HCT116 (cell line): Measurements from ENCODE around the gene PCDH9. TPM values are rescaled to one million over a fixed set of nuclear protein-coding genes. Genes with fewer than 3 reads are reported as not detected.

Experiments
- ATAC-seq: fragments of 200-7000 bp; cut with Tn5 transposase; 2 replicates; pipeline ENCODE4 v1.9.1; 2020; ENCODE audit warnings: mild to moderate bottlenecking, moderate library complexity
- BruUV-seq: library from RNA; stranded (reverse); fragments of 400-500 nt; replicated peaks from 2 replicates; lab custom pipeline; 2021; lab: Mats Ljungman, UMichigan
- CTCF ChIA-PET: fragments of 300-600 bp; sonication (Branson Sonifier 250); formaldehyde crosslinking; loops from one replicate; lab custom pipeline; 2021; ENCODE audit warnings: antibody characterized with exemption; lab: Charles Lee
- POLR2A ChIA-PET: fragments of 300-600, 350-600 bp; sonication (Branson Sonifier 250); formaldehyde crosslinking; loops from one replicate; lab custom pipeline; 2021; ENCODE audit warnings: antibody characterized with exemption; lab: Charles Lee
- RAD21 ChIA-PET, 2 experiments: fragments of 300-600 bp; sonication (Branson Sonifier 250); formaldehyde crosslinking; loops; one replicate each; lab custom pipeline; 2023; ENCODE audit warnings: low total read pairs in 2 of 2; ENCODE audit not compliant: uncharacterized antibody in 2 of 2, unreplicated experiment in 2 of 2, low non-redundant PET in 1 of 2; lab: Charles Lee
- DNase-seq: peaks from one replicate; pipeline ENCODE4 v3.0.0-alpha.2; 2010; ENCODE audit warnings: low read depth, low spot score
- H2AFZ ChIP-seq: fragments of 200-600 bp; shearing (Covaris generic), sonication (generic); 2 replicates; pipeline ENCODE4 v1.6.1; 2017; ENCODE audit warnings: low read depth, mixed run types, mixed read lengths, antibody characterized with exemption, low read length; ENCODE audit not compliant: poor library complexity, severe bottlenecking
- H3K27ac ChIP-seq: 2 replicates; pipeline ENCODE4 v1.5.1; 2012; ENCODE audit warnings: low read depth, low read length
- H3K27me3 ChIP-seq: fragments of 200-600 bp; sonication (generic); 2 replicates; pipeline ENCODE4 v1.6.1; 2016; ENCODE audit warnings: mixed run types, low read length, mixed read lengths; ENCODE audit not compliant: insufficient read depth
- H3K36me3 ChIP-seq, 2 experiments: fragments of 200-500 bp in 1 of 2; fragments of 200-600 bp in 1 of 2; sonication (Bioruptor generic) in 1 of 2; sonication (generic) in 1 of 2; 2 replicates each; pipeline versions ENCODE4 v1.5.1 to v1.6.1; 2014 to 2016; ENCODE audit warnings: low read length in 2 of 2, inconsistent platforms in 1 of 2, mixed read lengths in 1 of 2, mixed run types in 1 of 2; ENCODE audit not compliant: insufficient read depth in 2 of 2, control insufficient read depth in 1 of 2
- H3K4me1 ChIP-seq, 2 experiments: fragments of 200-600 bp in 1 of 2; sonication (generic) in 1 of 2; 2 replicates each; pipeline versions ENCODE4 v1.5.1 to v1.6.1; 2012 to 2017; ENCODE audit warnings: low read length in 2 of 2, inconsistent platforms in 1 of 2, mild to moderate bottlenecking in 1 of 2, mixed read lengths in 1 of 2, mixed run types in 1 of 2, moderate library complexity in 1 of 2; ENCODE audit not compliant: insufficient read depth in 2 of 2, control insufficient read depth in 1 of 2
- H3K4me2 ChIP-seq: fragments of 200-600 bp; sonication (generic); 2 replicates; pipeline ENCODE4 v1.6.1; 2017; ENCODE audit warnings: mixed run types, low read length, mixed read lengths
- H3K4me3 ChIP-seq, 2 experiments: fragments of 200-600 bp in 1 of 2; sonication (generic) in 1 of 2; replicated peaks in 1 of 2; 2 replicates each; pipeline ENCODE4 v1.5.1; 2011 to 2016; ENCODE audit warnings: low read length in 2 of 2, control low read depth in 1 of 2, low read depth in 1 of 2, mild to moderate bottlenecking in 1 of 2, mixed read lengths in 1 of 2, mixed run types in 1 of 2
- H3K79me2 ChIP-seq: fragments of 200-600 bp; sonication (generic); 2 replicates; pipeline ENCODE4 v1.6.1; 2017; ENCODE audit warnings: mild to moderate bottlenecking, mixed run types, low read length, moderate library complexity, mixed read lengths; ENCODE audit not compliant: insufficient read depth
- H3K9ac ChIP-seq: fragments of 200-600 bp; sonication (generic); 2 replicates; pipeline ENCODE4 v1.6.1; 2016; ENCODE audit warnings: low read length, mixed read lengths
- H3K9me2 ChIP-seq: fragments of 200-600 bp; sonication (generic), shearing (Covaris generic); 2 replicates; pipeline ENCODE4 v1.6.1; 2017; ENCODE audit warnings: mixed run types, mild to moderate bottlenecking, moderate library complexity; ENCODE audit not compliant: insufficient read depth
- H3K9me3 ChIP-seq, 2 experiments: fragments of 200-500 bp in 1 of 2; fragments of 200-600 bp in 1 of 2; sonication (Bioruptor generic) in 1 of 2; sonication (generic) in 1 of 2; 2 replicates each; pipeline ENCODE4 v1.6.1; 2014 to 2017; ENCODE audit warnings: low read length in 2 of 2, mixed read lengths in 2 of 2, inconsistent platforms in 1 of 2, low read depth in 1 of 2, mild to moderate bottlenecking in 1 of 2, mixed run types in 1 of 2, moderate library complexity in 1 of 2; ENCODE audit not compliant: control insufficient read depth in 1 of 2, insufficient read depth in 1 of 2
- H4K20me1 ChIP-seq: fragments of 200-600 bp; sonication (generic), shearing (Covaris generic); 2 replicates; pipeline ENCODE4 v1.6.1; 2017; ENCODE audit warnings: mixed run types, mild to moderate bottlenecking, moderate library complexity; ENCODE audit not compliant: insufficient read depth
- CBX3 ChIP-seq: IDR thresholded peaks from 2 replicates; pipeline ENCODE4 v1.6.1; 2012; ENCODE audit warnings: low read depth
- CEBPB ChIP-seq: IDR thresholded peaks from 2 replicates; pipeline ENCODE4 v1.6.1; 2012; ENCODE audit warnings: low read depth
- CTCF ChIP-seq, 3 experiments: fragments of 200-600 bp in 1 of 3; sonication (generic) in 1 of 3; IDR thresholded peaks in 2 of 3; conservative IDR thresholded peaks in 1 of 3; 2 replicates each; pipeline ENCODE4 v1.5.1; 2012 to 2017; ENCODE audit warnings: low read depth in 2 of 3, low read length in 2 of 3, antibody characterized with exemption in 1 of 3, borderline replicate concordance in 1 of 3, control low read depth in 1 of 3, mild to moderate bottlenecking in 1 of 3, mixed read lengths in 1 of 3, mixed run types in 1 of 3, moderate library complexity in 1 of 3; ENCODE audit not compliant: insufficient read depth in 1 of 3
- EGR1 ChIP-seq: IDR thresholded peaks from 2 replicates; pipeline ENCODE4 v1.6.1; 2012; ENCODE audit warnings: low read depth
- ELF1 ChIP-seq: IDR thresholded peaks from 2 replicates; pipeline ENCODE4 v1.6.1; 2012; ENCODE audit warnings: low read depth, borderline replicate concordance
- EZH2 ChIP-seq: fragments of 200-600 bp; sonication (generic); IDR thresholded peaks from 2 replicates; pipeline ENCODE4 v1.6.1; 2017; ENCODE audit warnings: antibody characterized with exemption, mixed run types
- FOSL1 ChIP-seq: IDR thresholded peaks from 2 replicates; pipeline ENCODE4 v1.6.1; 2012; ENCODE audit warnings: low read depth
- MAX ChIP-seq: IDR thresholded peaks from 2 replicates; pipeline ENCODE4 v1.6.1; 2012
- POLR2A ChIP-seq: IDR thresholded peaks from 2 replicates; pipeline ENCODE4 v1.7.0; 2011; ENCODE audit warnings: borderline replicate concordance; ENCODE audit not compliant: insufficient read depth, insufficient read length; ENCODE audit errors: extremely low read depth
- POLR2AphosphoS5 ChIP-seq: IDR thresholded peaks from 2 replicates; pipeline ENCODE4 v1.6.1; 2011; ENCODE audit warnings: mild to moderate bottlenecking, low read depth, low read length, moderate library complexity
- RAD21 ChIP-seq: IDR thresholded peaks from 2 replicates; pipeline ENCODE4 v1.6.1; 2012; ENCODE audit warnings: low read depth, mild to moderate bottlenecking
- REST ChIP-seq: IDR thresholded peaks from 2 replicates; pipeline ENCODE4 v1.6.1; 2012; ENCODE audit warnings: low read depth
- SIN3A ChIP-seq: IDR thresholded peaks from 2 replicates; pipeline ENCODE4 v1.6.1; 2012; ENCODE audit warnings: low read depth
- SRF ChIP-seq: IDR thresholded peaks from 2 replicates; pipeline ENCODE4 v1.6.1; 2012; ENCODE audit warnings: low read depth
- TCF7L2 ChIP-seq: IDR thresholded peaks from 2 replicates; pipeline ENCODE4 v1.7.0; 2011; ENCODE audit warnings: borderline replicate concordance, inconsistent platforms; ENCODE audit not compliant: insufficient read depth, insufficient read length; ENCODE audit errors: extremely low read depth
- YY1 ChIP-seq: IDR thresholded peaks from 2 replicates; pipeline ENCODE4 v1.6.1; 2011; ENCODE audit warnings: low read length, low read depth, moderate library complexity, mild to moderate bottlenecking; ENCODE audit not compliant: insufficient replicate concordance; ENCODE audit errors: extremely low read depth
- ZFX ChIP-seq: fragments of 450-650 bp; IDR thresholded peaks from 2 replicates; pipeline ENCODE4 v1.6.1; 2017
- intact Hi-C: fragments of 100-400 bp; cut with micrococcal nuclease; formaldehyde crosslinking; loops from 2 replicates; pipeline ENCODE4 v1.10.0; 2022
- total RNA-seq: library from RNA; stranded (reverse); gene quantifications from one replicate; pipeline ENCODE4 v1.2.1, GENCODE V29; 2021; ENCODE audit not compliant: unreplicated experiment
- TF ChIP-seq, protein P1 (sequence below): IDR thresholded peaks from 2 replicates; pipeline ENCODE4 v1.6.1; 2011; ENCODE audit warnings: mild to moderate bottlenecking, low read length, moderate library complexity; ENCODE audit not compliant: insufficient replicate concordance; ENCODE audit errors: extremely low read depth

PCDH9 gene
- total RNA-seq, 1 experiment from 2014 or later = 0.02 TPM

- Histone ChIP-seq H3K9me3 (no peaks in the 10 kb centered on the region), H3K4me2 (no peak overlapping the region), H3K27me3 (no peaks in the 10 kb centered on the region), H3K79me2 (no peaks in the 10 kb centered on the region), H3K36me3 (no peaks in the 10 kb centered on the region), H3K4me3 (no peak overlapping the region), H3K27ac (no peak overlapping the region), H3K9ac (no peak overlapping the region), H3K9me2 (no peaks in the 10 kb centered on the region), H3K4me1 (no peaks in the 10 kb centered on the region), H2AFZ (no peak overlapping the region), H4K20me1 (no peaks in the 10 kb centered on the region)
- intact Hi-C loops = no loop called here
- DNase-seq (no peak), ATAC-seq (no peak)
- BruUV-seq = no TSS peak
- CTCF ChIA-PET = no interaction called here
- POLR2A ChIA-PET = no interaction called here
- RAD21 ChIA-PET = no interaction called here
- no peak for TF ChIP-seq CBX3
- TF ChIP-seq YY1 = no peak
- no peak for TF ChIP-seq RAD21
- no peak for TF ChIP-seq POLR2AphosphoS5
- TF ChIP-seq CEBPB = no peak
- no peak for TF ChIP-seq TCF7L2
- TF ChIP-seq SIN3A = no peak
- TF ChIP-seq REST = no peak
- no peak for TF ChIP-seq ELF1
- TF ChIP-seq POLR2A = no peak
- TF ChIP-seq, protein P1, sequence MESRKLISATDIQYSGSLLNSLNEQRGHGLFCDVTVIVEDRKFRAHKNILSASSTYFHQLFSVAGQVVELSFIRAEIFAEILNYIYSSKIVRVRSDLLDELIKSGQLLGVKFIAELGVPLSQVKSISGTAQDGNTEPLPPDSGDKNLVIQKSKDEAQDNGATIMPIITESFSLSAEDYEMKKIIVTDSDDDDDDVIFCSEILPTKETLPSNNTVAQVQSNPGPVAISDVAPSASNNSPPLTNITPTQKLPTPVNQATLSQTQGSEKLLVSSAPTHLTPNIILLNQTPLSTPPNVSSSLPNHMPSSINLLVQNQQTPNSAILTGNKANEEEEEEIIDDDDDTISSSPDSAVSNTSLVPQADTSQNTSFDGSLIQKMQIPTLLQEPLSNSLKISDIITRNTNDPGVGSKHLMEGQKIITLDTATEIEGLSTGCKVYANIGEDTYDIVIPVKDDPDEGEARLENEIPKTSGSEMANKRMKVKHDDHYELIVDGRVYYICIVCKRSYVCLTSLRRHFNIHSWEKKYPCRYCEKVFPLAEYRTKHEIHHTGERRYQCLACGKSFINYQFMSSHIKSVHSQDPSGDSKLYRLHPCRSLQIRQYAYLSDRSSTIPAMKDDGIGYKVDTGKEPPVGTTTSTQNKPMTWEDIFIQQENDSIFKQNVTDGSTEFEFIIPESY = no peak
- TF ChIP-seq EZH2 = no peak
- no peak for TF ChIP-seq MAX
- no peak for TF ChIP-seq CTCF (IDR thresholded peaks at IDR 0.05 in 2 of 3, conservative IDR thresholded peaks at IDR 0.05 in 1 of 3; ENCODE audit: borderline replicate concordance in 1 of 3, insufficient read depth in 1 of 3, low read depth in 2 of 3, low read length in 2 of 3)
- no peak for TF ChIP-seq SRF
- no peak for TF ChIP-seq FOSL1
- no peak for TF ChIP-seq EGR1
- no peak for TF ChIP-seq ZFX
These were observed 865.8 kb downstream of the PCDH9 start for GRCh38 chr13:66364346-66364745.
